NCI-H146 (cell line): ENCODE results near the gene CDON.

Experiments
- DNase-seq: peaks from one replicate; lab custom pipeline; 2025; lab: John Stamatoyannopoulos, UW

The CDON gene

GRCh38 chr11:126082251-126083109, 19.8 kb upstream of the CDON start:
- DNase-seq: peak; percentile 17

GRCh38 chr11:126081915-126082250, 19.2 kb upstream of the CDON start:
- no peak for DNase-seq

GRCh38 chr11:126080161-126080941, 17.7 kb upstream of the CDON start:
- peak; percentile 38 for DNase-seq

- DNase-seq: peak; percentile 50
Measured at GRCh38 chr11:126079621-126080124, 17.0 kb upstream of the CDON start.

- DNase-seq: no peak
Measured at GRCh38 chr11:126076641-126077040, 14.0 kb upstream of the CDON start.

- DNase-seq: peak; percentile 67
Measured at GRCh38 chr11:126072801-126073594, 10.3 kb upstream of the CDON start.

- peak; percentile 89 for DNase-seq
Measured at GRCh38 chr11:126072141-126072741, 9.6 kb upstream of the CDON start.

GRCh38 chr11:126063507-126063852, 814 bp upstream of the CDON start:
- DNase-seq: no peak

- peak; percentile 63 for DNase-seq
Measured at GRCh38 chr11:126061707-126062678, 673 bp downstream of the CDON start.

GRCh38 chr11:126060757-126061171, 1.9 kb downstream of the CDON start:
- no peak for DNase-seq

GRCh38 chr11:126059238-126059781, 3.4 kb downstream of the CDON start:
- DNase-seq: no peak

GRCh38 chr11:126058105-126058874, 4.4 kb downstream of the CDON start:
- no peak for DNase-seq

GRCh38 chr11:126054882-126055281, 7.8 kb downstream of the CDON start:
- DNase-seq: no peak

- no peak for DNase-seq
Measured at GRCh38 chr11:126054408-126054807, 8.3 kb downstream of the CDON start.

- DNase-seq: no peak
Measured at GRCh38 chr11:126053415-126054286, 9.0 kb downstream of the CDON start.

- DNase-seq: no peak
Measured at GRCh38 chr11:126051117-126051516, 11.5 kb downstream of the CDON start.

- no peak for DNase-seq
Measured at GRCh38 chr11:126049159-126049558, 13.5 kb downstream of the CDON start.

GRCh38 chr11:126048197-126048596, 14.5 kb downstream of the CDON start:
- no peak for DNase-seq
